ENCODE measurements around the gene GABRG3. TPM values are rescaled to one million over a fixed set of nuclear protein-coding genes. Genes with fewer than 3 reads are reported as not detected.

Gene GABRG3
- total RNA-seq, 2 experiments from 2014 or later, result not detected

DNA sequence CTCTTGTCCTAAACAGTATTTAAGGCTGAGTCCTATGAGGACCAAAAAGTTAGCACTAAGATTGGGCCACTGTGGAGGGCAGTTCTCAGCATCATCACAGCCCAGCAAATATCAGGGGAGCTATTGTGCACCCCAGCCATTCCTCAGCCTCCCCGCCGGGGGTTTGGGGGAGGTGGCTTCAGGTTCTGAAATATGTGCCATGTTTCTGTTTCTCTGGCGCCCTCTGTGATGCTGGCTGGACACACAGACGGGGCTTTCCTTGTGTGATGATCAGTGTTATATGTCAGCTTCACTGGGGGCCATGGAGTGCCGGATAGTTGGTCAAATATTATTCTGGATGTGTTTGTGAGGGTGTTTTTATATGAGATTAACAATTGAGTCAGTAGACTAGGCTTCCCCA lies 106.8 kb downstream of the GABRG3 start:
- Mint-ChIP-seq H3K9me3 (peaks cover 2% of the 10 kb centered on the region), H3K27me3 (no peaks in the 10 kb centered on the region), H3K4me3 (no peak overlapping the region), H3K4me1 (ENCODE audit: low read depth) (no peaks in the 10 kb centered on the region), H3K27ac (no peak overlapping the region), H3K36me3 (ENCODE audit: low read depth) (no peaks in the 10 kb centered on the region)
- DNase-seq (no peak), ATAC-seq (ENCODE audit: poor library complexity) (no peak)
- ChIA-PET POLR2A (no interaction called here), CTCF (no interaction called here)
- Histone ChIP-seq H3K4me1 (ENCODE audit: insufficient read depth, low read length) (no peaks in the 10 kb centered on the region), H3K27me3 (ENCODE audit: control insufficient read depth in 1 of 2, insufficient read depth in 2 of 2, low read length in 2 of 2) (no peaks in the 10 kb centered on the region), H3K36me3 (ENCODE audit: insufficient read depth, low read length) (no peaks in the 10 kb centered on the region), H3K9me3 (ENCODE audit: control insufficient read depth in 1 of 2, insufficient read depth in 1 of 2, low read length in 2 of 2) (peaks cover 0 to 15% of the 10 kb centered on the region in 2 experiments), H3K4me3 (ENCODE audit: low read length) (no peak overlapping the region), H3K27ac (ENCODE audit: low read depth in 1 of 2, low read length in 2 of 2) (no peak overlapping the region)
- TF ChIP-seq CTCF (IDR thresholded peaks at IDR 0.05), result no peak
- intact Hi-C loops (cut with DNase I, micrococcal nuclease), result no loop called here

DNA sequence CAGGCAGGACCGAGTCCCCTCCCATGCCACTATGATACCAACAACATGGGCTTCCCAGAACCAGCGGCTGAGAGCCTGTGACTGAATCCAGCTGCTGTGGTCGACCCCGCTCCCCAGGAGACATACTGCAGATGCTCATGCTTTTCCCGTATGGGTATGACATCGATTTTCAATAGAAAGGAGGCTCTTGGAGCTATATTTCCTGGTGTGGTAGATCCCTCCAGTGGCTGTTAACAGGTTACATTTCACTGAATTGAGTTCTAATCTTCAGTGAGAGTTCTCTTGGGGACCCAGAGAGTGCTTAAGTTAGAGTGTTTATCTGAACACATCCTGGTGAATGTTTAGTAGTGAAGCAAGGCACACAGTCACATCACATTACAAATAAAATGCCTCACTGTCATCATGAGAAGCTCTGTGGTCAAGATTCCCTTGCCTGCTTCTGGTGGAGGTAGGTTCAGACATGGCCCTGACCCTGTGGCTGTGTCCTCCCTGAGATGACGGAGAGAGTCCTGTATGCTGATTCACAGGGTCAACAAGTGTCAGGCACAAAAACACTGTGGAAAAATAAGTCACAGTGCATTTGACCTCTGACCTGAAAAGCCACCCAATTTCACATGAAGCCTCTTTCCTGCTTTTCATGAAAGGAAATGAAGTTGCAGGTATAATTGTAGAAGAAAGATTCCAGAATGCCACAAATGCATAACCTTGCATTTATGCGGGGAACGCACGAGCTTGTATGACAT lies 110.9 kb downstream of the GABRG3 start:
- Mint-ChIP-seq H3K27me3 (no peaks in the 10 kb centered on the region), H3K4me1 (ENCODE audit: low read depth) (no peaks in the 10 kb centered on the region), H3K27ac (no peak overlapping the region), H3K4me3 (no peak overlapping the region), H3K9me3 (peaks cover 2% of the 10 kb centered on the region), H3K36me3 (ENCODE audit: low read depth) (no peaks in the 10 kb centered on the region)
- TF ChIP-seq CTCF (IDR thresholded peaks at IDR 0.05), result no peak
- ChIA-PET CTCF (no interaction called here), POLR2A (no interaction called here)
- no peak for ATAC-seq (ENCODE audit: poor library complexity)
- Histone ChIP-seq H3K27ac (ENCODE audit: low read depth in 1 of 2, low read length in 2 of 2) (no peak overlapping the region), H3K36me3 (ENCODE audit: insufficient read depth, low read length) (no peaks in the 10 kb centered on the region), H3K9me3 (ENCODE audit: control insufficient read depth in 1 of 2, insufficient read depth in 1 of 2, low read length in 2 of 2) (peaks cover 0 to 6% of the 10 kb centered on the region in 2 experiments), H3K4me1 (ENCODE audit: insufficient read depth, low read length) (no peaks in the 10 kb centered on the region), H3K4me3 (ENCODE audit: low read length) (no peak overlapping the region), H3K27me3 (ENCODE audit: control insufficient read depth in 1 of 2, insufficient read depth in 2 of 2, low read length in 2 of 2) (no peaks in the 10 kb centered on the region)
- DNase-seq, result no peak
- intact Hi-C loops (cut with DNase I, micrococcal nuclease), result no loop called here

DNA sequence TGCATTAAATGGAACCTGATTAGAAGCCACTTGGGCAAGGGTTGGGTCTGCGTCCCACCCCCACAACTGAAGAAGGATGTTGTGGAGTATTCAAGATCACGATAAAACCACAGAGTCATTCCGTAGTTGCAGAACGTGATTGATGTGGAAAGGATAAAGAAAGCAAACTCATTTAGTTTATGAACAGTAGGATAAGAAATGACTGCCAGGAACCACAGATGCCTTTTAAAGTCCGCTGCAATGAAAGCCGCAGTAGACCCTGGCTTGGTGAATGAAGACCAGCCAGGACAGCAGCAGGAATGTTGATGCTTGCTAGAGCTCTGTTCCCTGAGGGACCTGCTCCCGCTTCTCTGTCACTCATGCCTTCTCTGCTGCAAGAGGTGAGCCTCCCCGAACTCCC lies 111.5 kb downstream of the GABRG3 start:
- H3K9me3 Mint-ChIP-seq, result peaks cover 2% of the 10 kb centered on the region
- peaks cover 0 to 12% of the 10 kb centered on the region in 2 experiments for H3K9me3 ChIP-seq (ENCODE audit: control insufficient read depth in 1 of 2, insufficient read depth in 1 of 2, low read length in 2 of 2)
- H3K4me3 Mint-ChIP-seq, result no peak overlapping the region
- H3K27ac ChIP-seq (ENCODE audit: low read depth in 1 of 2, low read length in 2 of 2), result no peak overlapping the region
- no peaks in the 10 kb centered on the region for H3K27me3 ChIP-seq (ENCODE audit: control insufficient read depth in 1 of 2, insufficient read depth in 2 of 2, low read length in 2 of 2)
- H3K36me3 ChIP-seq (ENCODE audit: insufficient read depth, low read length), result no peaks in the 10 kb centered on the region
- no peaks in the 10 kb centered on the region for H3K36me3 Mint-ChIP-seq (ENCODE audit: low read depth)
- H3K27ac Mint-ChIP-seq, result no peak overlapping the region
- TF ChIP-seq CTCF (IDR thresholded peaks at IDR 0.05), result no peak
- no peaks in the 10 kb centered on the region for H3K4me1 ChIP-seq (ENCODE audit: insufficient read depth, low read length)
- H3K27me3 Mint-ChIP-seq, result no peaks in the 10 kb centered on the region
- H3K4me3 ChIP-seq (ENCODE audit: low read length), result no peak overlapping the region
- no peak for ATAC-seq (ENCODE audit: poor library complexity)
- intact Hi-C loops (cut with DNase I, micrococcal nuclease), result no loop called here
- ChIA-PET CTCF (no interaction called here), POLR2A (no interaction called here)
- no peak for DNase-seq
- H3K4me1 Mint-ChIP-seq (ENCODE audit: low read depth), result no peaks in the 10 kb centered on the region

Data from CD4-positive, alpha-beta T cell (primary cell).